ENCODE results near the gene NALCN.

Gene NALCN

DNA sequence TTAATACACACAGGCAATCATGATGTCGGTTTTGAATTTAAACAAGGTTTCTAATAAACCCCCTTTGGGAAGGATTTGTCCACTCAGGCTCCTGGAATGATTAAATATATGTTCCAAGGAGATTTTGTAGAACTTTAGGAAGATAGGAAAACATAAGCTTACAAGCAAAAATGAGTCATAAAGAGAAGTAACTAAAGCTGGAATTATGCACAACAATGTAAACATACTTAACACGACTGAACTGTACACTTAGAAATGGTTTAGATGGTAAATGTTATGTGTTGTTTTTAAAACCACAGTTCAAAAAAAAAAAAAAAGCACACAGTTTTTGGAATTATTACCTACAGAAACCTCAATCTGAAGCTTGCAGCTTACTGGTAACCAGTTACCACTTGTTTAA, 304.4 kb downstream of the NALCN start:
- DNase-seq = no peak

DNA sequence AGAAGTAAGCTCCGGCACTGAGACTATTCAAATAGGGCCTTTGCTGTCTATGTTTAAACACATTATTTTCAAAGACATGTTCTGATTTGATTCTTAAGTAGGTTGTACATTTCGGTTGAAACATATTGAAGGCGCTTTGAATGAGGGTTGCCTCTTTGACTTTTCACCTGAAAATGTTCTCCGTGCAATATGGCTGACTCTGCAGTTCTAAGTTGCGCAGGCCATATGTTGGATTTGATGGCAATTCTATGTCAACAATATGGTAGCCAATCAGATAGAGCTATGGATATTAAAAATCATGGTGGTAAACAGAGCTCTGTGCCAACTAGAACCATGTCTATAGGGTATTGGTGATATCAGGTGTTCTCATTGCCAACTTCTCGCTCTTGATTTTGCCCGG, 307.3 kb downstream of the NALCN start:
- no peak for DNase-seq

DNA sequence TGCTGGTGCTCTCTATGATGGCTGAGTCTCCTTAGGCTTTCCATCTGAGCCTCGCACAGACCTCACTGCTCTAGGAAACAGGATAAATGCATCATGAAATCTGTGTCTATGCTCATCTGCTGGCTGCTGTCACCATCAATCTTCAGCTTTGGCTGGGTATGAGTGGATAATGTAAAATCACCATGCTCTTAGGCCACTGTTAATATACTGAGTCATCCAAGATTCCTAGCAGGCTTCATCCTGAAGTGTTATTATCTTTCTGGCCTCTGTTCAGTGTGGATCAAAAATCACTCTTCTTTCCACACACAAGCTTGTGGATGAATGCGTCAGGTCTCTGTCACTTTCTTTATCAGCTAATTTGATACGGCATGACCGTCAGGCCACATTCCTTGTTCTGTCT, 317.4 kb downstream of the NALCN start:
- DNase-seq = no peak

DNA sequence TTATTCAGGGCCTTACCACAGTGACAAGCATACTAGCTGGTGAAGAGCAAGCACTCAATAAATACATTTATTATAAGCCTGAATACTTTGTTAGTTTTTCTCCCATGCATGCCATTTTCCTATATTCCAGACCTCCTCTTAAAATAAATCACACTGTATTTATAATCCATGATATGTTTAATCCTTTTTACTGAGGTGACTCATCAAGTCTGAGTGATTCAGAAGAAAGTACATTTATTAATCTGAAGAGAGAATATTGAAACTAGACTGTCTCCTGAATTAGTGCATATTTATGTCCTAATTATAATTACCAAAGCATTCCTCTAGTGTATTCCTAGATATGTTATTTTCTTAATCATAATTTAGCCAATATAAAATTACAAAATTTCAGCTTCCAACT, 323.3 kb downstream of the NALCN start:
- no peak for DNase-seq

DNA sequence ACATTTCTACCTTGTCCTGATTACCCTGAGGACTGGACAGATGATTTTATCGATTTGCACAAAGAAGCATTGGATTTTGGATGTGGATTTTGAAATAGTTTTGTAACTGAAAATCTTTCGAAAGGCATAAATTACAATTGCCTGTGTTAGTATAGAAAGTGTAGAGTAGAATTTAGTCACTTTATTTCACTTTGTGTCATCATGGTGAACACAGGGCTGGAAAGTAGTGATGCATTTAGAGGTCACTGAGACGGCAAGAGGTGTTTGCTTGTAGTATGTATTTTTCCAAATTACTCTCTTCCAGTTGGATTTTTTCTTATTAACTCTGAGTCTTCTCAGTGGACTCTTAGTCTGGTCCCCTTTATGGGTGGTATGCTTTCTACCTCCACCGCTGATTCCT, 326.0 kb downstream of the NALCN start:
- no peak for DNase-seq

DNA sequence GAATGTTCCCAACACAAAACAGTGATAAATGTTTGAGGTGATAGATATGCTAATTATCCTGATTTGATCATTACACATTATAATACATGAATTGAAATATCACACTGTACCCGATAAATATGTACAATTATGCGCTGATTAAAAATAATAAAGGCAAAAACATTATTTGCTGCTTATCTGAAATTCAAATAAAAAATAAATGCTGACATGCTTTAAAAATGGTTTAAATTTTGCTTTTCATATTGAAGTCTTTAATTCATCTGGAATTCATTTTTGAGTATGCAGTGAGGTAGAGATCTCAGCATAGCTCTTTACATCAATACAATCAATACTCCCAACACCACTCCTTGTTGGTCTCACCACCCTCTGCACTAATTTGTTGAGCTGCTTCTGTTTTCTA, 330.8 kb downstream of the NALCN start:
- DNase-seq = no peak

DNA sequence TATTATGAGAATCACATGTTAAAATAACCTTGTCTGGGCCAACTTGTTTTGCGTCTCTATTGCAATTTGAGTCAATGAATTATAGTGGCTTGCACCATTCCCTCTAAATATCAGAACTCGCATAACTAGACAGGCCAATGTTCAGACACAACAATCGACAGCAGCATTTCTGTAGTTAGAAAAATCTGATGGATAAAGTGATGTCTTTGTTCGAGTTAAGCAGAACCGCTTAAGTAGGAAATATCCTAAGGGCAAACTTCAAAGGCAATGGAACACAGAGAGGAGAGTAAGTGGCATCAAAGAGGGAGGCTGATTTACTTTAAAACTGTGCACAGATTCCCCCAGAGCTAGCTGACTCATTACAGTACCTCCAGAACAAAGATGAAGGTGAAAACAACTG, 333.9 kb downstream of the NALCN start:
- DNase-seq = no peak

DNA sequence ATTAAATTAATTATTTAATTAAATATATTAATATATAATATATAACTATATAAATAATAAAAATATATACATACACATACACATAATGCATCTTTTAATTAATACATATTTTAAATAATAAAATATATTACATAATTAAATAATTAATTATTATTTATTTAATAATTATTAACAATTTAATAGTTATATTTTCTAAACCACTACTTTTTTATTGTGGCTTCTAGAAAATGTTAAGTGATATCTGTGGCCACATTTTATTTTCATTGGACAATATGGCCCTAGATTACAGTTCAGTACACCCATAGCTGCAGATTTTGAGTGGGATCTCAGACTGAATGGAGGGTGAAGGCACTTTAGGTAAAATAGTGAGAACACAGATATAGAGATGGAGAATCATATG, 335.7 kb downstream of the NALCN start:
- DNase-seq = peak in 1 of 3 experiments; percentile 11

DNA sequence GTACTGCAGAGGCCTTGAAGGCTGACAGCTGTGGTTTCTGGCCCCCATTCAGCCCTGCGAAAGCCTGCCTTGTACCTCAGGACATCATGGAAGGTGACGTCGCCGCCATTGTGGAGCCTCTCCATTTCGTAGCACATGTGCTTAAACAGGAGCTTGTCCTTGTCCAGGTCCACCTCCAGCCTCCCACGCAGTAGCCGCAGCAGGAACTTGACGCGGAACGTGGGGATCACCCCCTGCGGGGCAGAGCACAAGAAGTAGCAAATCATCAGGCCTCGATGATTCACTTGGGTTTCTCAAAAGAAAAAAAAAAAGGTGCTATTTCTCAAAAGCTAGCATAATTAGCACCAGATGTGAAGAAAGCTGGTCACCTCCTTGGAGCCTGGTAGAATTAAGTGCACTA, 351.0 kb downstream of the NALCN start:
- DNase-seq = no peak

DNA sequence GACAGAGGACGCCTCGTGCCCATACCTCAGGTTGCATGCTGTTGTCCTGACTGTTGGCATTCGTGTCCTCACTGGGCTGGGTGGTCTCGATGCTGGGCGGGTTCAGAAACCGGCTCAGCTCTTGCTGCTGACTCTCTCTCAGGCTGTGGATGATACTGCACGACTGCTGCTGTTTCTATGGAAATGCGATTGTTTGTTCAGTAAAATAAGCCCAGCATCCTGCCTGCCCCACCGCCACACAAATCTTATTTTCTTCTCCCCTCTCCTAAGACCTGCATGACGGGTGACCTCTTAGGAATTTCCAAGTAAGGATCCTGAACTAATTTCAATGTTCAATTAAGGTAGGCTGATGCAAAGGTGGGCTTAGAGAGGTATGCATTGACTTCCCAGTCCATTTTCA, 356.5 kb downstream of the NALCN start:
- DNase-seq = no peak

DNA sequence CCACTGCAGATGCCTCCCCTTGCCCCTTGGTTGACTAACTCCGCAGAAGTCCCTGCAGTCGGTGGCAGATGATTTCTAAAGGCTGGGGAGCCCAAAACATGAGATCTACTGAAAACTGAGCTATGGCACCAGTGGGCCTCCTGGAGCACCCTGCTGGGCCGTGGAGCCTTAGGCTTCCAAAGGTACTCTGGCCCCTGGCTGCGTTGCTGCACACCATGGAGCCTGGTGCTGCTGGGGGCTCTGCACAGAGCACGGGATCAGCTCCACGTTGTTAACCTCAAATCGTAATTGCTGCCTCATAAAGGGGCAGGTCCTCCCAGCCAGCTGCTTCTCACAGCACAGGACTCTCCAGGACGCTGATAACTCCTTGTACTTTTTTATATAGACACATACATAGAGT, 357.5 kb downstream of the NALCN start:
- DNase-seq = no peak

DNA sequence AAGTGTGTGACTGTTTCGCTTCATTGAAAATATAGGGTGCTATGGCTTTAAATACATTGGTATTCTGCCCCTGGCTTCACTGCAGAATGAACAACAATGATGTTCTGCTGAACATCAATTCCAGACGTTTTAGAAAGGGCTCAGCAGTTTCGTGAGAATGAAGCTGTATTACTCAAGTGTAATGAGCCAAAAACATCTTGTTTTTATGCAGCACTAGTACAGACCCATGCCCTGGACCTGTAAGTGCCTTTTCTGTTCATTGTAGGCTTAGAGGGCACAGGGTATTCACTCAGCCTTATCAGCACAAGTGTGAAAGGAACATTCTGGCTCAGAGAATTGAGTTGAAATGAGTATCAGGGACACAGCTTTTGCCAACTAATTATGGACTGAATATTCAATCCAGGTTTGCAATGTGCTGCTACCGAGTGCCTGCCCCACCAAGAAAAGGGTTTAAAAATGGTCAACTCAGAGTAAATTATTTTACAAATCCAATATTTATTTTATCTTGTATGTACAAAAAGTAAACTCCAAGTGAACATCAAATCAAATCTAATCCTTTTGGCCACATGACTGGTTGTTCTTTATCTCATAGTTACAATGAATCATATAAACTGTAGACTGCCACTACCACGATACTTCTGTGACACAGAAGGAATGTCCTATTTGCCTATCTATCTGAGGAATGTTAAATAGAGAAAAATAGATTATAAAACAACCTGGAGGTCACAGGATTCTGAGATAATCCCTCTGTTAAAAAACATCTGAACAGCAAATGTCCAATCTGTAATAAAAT, 362.8 kb downstream of the NALCN start:
- DNase-seq = no peak

DNA sequence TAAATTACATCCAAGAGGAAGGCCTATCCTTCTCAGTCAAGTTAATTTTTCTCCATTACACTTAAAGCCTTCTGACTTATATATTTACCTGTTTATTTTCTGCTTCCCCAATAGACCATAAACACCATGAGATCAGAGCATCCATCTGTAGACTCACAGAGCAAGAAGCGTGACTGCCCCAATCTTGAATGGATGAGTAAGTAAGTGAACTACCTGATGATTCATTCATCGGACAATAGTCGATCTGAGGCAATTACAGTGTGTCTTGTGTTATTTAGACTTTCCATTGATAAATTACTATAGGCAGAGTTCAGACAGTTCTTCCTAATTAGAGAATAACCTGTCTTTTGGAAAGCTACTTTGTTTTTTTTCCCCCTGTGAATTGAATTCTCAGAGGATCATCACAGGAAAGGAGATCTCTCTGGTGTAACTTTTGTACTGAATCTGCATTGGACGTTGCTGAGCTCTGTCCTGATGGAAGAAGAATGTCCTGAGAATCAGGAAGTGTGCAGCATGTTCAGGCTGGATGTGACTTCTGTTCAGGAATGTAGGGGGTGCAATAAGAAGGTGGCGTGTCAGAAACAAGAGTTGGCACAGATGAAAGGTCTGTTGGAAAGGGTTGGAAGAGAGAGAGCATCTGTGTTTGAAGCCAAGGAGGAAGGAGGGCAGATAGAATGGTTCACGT, 367.0 kb downstream of the NALCN start:
- no peak for DNase-seq

DNA sequence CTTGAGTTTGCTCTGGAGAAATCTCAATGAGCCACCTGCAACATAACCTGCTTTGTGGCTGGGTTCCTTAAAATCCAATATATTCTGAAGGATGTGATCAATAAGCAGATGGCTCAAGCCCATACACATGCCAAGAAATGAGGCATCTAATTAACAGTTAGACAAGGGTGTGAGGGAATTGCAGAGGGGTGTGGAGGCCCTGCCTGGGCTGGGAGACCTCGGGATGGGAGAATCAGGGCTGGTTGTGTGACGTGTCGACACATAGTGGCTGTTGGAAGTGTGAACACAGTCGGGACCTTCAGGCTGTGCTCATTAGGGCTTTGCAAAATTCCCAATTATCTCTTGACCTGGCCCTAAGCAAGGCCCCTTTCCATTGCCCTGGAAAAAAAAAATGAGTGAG, 379.8 kb downstream of the NALCN start:
- DNase-seq = no peak

DNA sequence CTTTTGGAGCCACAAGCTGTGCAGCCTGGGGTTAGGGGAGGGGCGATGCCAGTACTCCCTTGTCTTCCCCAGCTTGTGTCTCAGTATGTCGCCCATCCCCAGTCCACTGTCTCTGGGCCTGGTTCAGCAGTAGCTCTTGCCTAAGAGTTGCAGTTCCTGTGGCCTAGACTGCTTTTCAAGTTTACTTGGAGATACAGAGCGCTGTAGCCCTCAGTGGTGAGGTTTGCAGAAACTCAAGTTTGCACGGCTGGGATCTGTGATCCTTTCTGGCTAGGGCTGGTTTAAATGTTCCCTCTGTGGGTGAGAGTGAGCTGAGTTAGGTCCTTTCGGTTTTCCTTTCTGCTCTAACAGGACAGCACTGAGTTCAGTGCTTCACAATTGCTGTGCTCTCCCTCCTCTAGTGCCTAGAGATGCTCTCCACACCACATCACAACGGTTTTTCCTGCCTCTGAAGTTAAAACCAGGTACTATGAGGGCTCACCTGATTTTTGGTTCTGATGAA, 381.1 kb downstream of the NALCN start:
- DNase-seq = no peak

DNA sequence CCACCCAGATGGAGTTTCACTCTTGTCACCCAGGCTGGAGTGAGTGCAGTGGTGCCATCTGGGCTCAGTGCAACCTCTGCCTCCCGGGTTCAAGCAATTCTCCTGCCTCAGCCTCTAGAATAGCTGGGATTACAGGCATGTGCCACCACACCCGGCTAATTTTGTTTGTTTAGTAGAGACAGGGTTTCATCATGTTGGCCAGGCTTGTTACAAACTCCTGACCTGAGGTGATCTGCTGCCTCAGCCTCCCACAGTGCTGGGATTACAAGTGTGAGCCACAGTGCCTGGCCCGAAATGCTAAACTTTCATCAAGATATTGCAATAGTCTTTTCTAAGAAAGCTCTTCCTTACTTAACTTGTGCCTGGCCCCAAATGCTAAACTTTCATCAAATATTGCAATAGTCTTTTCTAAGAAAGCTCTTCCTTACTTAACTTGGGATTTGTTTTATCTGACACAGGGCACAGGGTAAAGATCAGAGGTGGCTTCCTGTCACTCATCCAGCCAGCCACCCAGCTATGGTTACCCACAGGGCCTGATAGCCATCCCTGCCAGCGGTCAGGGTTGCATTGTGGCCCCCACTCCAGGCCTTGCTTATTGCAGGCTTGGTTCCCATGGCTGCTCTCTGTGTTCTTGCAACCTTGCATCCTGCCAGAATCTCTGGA, 389.4 kb downstream of the NALCN start:
- no peak for DNase-seq

DNA sequence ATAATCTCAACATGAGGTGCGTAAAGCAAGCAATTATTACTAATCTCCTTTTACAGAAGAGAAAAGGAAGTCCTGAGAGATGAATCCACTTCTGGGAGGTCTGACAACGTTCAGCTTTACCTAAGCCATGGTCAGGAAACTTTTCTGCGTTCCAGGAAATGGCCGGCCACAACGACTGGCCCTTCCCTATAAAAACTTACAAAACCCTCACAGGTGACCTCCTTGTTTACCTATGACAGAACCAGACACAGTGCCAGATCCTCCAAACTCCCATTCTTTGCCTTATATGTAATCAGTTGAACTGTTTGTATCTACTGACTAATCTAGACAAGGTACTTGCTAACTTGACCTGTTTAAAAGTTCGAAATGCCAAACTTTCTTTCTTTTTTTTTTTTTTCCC, 390.0 kb downstream of the NALCN start:
- DNase-seq = no peak

DNA sequence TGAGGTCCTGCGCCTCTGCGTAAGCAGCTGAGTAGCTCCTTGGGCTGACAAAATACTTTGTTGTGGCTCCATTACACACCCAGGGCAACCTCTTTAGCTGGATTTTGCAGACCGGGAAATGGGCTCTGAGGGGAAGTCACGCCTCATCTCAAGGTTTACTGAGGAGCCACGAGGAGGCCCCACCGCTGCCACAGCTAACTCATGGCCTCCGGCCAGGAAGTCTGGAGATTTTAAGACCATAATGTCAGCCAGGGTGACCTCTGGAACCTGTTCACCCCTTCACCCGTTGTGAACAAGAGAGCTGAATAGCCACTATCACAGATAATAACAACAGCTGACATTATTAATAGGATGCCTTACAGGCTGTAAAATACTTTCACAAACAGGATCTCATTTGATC, 390.4 kb downstream of the NALCN start:
- DNase-seq = no peak

DNA sequence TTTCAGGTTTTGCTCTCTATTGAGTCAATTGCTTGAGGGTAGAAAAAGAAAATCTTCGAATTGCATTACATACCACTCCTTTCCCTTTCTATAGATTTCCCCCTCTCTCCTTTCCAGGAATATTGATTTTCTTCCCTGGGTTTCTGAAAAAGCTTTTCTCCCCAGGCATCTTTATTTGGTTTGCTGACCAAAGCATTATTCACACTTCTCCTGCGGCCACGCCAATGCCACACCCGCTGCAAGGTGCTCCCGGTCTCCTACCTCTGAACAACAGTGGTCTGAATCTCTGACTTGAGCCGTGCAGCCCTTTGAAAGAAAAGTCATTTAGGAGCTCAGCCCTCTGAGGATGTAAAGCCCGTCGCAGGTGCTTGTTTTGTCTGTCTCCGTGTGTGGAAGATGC, 390.8 kb downstream of the NALCN start:
- peak in 1 of 3 experiments; percentile 14 for DNase-seq

DNA sequence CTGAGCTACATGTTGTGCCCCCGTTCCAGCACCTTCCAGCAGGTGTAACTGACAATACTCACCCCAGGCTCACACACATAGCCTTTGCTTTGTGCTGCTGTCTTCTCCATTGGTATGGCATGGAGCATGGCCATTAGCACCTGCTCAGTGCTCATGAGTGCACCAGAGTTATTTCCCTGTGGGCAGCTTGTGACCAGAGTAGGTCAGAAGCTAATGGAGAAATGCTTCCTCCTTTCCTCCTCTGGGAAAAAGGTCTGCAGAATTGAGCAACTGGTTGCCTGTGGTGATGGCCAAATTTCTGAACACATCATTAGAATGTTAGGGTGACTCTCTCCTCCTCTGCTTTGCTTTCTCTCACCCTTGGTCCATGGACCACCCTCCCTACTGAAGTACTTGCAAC, 397.2 kb downstream of the NALCN start:
- DNase-seq = no peak

DNA sequence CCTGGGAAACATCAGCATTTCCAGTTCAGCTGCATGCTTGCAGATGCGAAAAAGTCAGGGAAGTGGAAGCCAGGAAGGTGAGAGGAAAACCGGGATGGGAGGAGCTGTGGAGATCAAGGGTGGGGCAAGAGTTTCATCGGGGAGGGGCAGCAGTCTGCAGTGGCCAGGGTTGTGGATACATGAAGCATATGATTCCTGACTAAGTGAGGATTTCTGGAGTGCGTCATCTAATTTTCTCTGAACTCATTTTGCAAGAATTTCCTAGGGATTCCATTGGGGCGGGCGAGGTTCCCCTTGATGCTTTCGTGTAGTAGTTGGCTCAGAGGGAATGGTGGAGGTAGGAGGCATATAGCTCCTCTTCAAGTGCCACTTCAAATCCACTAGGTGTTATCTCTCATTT, 397.6 kb downstream of the NALCN start:
- peak in 1 of 3 experiments; percentile 29 for DNase-seq

DNA sequence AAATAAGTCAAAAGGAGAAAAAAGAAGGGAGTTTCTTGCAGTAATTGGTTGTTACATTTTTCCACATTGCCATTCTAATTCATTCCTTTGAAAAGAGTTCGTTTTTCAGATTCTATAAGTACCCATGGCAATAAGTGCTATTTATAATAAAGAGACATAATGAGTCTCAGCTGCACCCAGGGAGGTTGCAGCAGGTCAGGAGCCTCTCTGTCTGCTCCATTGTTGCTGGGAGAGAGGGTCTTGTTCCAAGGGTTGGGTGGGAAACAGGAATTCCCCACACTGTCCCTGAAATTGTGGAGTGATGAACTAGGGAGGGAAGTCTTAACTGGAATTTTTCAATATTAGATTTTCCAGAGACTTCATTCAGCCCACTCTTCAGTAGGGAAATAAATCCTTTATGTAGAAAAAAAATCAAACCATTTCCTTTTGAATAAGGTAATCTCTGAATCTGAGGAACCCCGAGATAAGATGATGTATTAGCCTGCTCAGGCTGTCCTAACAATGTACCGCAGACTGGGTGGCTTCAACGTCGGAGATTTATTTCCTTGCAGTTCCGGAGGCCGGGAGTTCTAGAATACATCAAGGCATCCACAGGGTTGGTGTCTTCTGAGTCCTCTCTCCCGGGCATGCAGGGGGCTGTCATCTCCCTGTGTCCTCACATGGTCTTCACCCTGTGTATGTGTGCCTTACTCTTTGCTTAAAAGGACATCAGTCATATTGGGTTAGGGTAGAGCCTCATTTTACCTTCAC, 399.0 kb downstream of the NALCN start:
- peak in 1 of 3 experiments; percentile 41 for DNase-seq

DNA sequence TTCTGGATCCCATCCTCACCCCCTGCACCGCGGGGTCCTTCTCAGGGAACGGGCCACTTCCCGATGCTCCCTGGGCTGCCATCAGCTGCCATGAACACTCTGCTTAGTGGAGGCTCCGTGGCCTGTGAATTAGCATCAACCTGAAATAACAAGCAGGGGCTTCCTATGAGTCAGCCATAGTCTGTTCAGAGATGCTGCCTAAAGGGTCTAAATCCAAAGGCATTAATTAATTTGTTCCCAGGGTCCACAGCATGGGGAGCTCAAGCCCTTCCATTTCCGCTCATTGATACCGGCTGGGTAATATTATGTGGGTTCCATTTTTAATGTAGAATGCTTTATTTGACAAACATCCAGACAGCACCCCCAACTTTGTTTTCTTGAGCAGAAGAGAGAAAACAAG, 399.8 kb downstream of the NALCN start:
- no peak for DNase-seq
